Activated naive CD4-positive, alpha-beta T cell treated with anti-CD3 and anti-CD28 coated beads, Interleukin-2, amount 50 U/mL, for 16 hours (primary cell): ENCODE data around the gene NUDT17.
"Not testable (repeated sequence)": the region's sequence is repeated elsewhere in the genome, so short reads cannot be mapped to it uniquely, and the experiment has no call there.

Experiments
- DNase-seq: peaks from one replicate; pipeline ENCODE4 v3.0.0-alpha.2; 2020

Gene NUDT17

GRCh38 chr1:145845514-145846161 lies at the start of gene NUDT17:
NUDT17 (plus strand) TSS chr1:145845630; CDS start chr1:145845641, 11 bp downstream.
- DNase-seq = peak; percentile 79

GRCh38 chr1:145796753-145797152 lies 48.7 kb upstream of the NUDT17 start:
- no peak for DNase-seq

- no peak for DNase-seq
These were observed 45.6 kb upstream of the NUDT17 start for GRCh38 chr1:145799806-145800205.

GRCh38 chr1:145804235-145805045 lies 41.0 kb upstream of the NUDT17 start:
- no peak for DNase-seq

- no peak for DNase-seq
These were observed 40.4 kb upstream of the NUDT17 start for GRCh38 chr1:145805057-145805456.

- no peak for DNase-seq
These were observed 39.0 kb upstream of the NUDT17 start for GRCh38 chr1:145806408-145806807.

- no peak for DNase-seq
These were observed 38.6 kb upstream of the NUDT17 start for GRCh38 chr1:145806844-145807243.

- DNase-seq = not testable (repeated sequence)
These were observed 32.2 kb upstream of the NUDT17 start for GRCh38 chr1:145812977-145813810.

- DNase-seq = not testable (repeated sequence)
These were observed 27.3 kb upstream of the NUDT17 start for GRCh38 chr1:145818095-145818494.

- not testable (repeated sequence) for DNase-seq
These were observed 22.6 kb upstream of the NUDT17 start for GRCh38 chr1:145822779-145823331.

GRCh38 chr1:145823565-145824498 lies 21.6 kb upstream of the NUDT17 start, which contains the start of the genes POLR3C and RNF115:
POLR3C (plus strand) TSS chr1:145824200; CDS start chr1:145825777, 1,577 bp downstream.
RNF115 (minus strand) TSS chr1:145824095; CDS start chr1:145823873, 222 bp downstream.
- DNase-seq = peak; percentile 86

- no peak for DNase-seq
These were observed 21.0 kb upstream of the NUDT17 start for GRCh38 chr1:145824499-145824842.

- DNase-seq = no peak
These were observed 19.4 kb upstream of the NUDT17 start for GRCh38 chr1:145826030-145826429.

GRCh38 chr1:145827966-145828365 lies 17.5 kb upstream of the NUDT17 start:
- no peak for DNase-seq

GRCh38 chr1:145828367-145829026 lies 16.9 kb upstream of the NUDT17 start:
- DNase-seq = peak; percentile 18

GRCh38 chr1:145830810-145831209 lies 14.6 kb upstream of the NUDT17 start:
- DNase-seq = not testable (repeated sequence)

- no peak for DNase-seq
These were observed 7.8 kb upstream of the NUDT17 start for GRCh38 chr1:145837656-145838055.

- no peak for DNase-seq
These were observed 2.4 kb upstream of the NUDT17 start for GRCh38 chr1:145843031-145843430.

GRCh38 chr1:145845144-145845513 lies 301 bp upstream of the NUDT17 start:
- DNase-seq = no peak

GRCh38 chr1:145846201-145846612 lies 777 bp downstream of the NUDT17 start:
- peak; percentile 41 for DNase-seq

GRCh38 chr1:145847827-145848226 lies 2.4 kb downstream of the NUDT17 start:
- DNase-seq = no peak
